ENCODE measurements around the gene ITPK1. TPM values are rescaled to one million over a fixed set of nuclear protein-coding genes. Genes with fewer than 3 reads are reported as not detected.

The ITPK1 gene
- polyA plus RNA-seq, 2 of the 4 experiments (the other 2 are of a cell fraction) = 46.2 to 47.0 TPM

GRCh38 chr14:92974541-92975345 lies 141.0 kb downstream of the ITPK1 start:
- no peak for FAIRE-seq

GRCh38 chr14:92973798-92974372 lies 141.8 kb downstream of the ITPK1 start:
- POLR2A ChIA-PET = no interaction called here
- no peak for DNase-seq (ENCODE audit: low read depth in 1 of 2, low spot score in 1 of 2)
- TF ChIP-seq NR3C1 (IDR thresholded peaks at IDR 0.05) = no peak
- TF ChIP-seq EHF (CRISPR knock-in tag; IDR thresholded peaks at IDR 0.05) = no peak
- TF ChIP-seq CBX8 (IDR thresholded peaks at IDR 0.05) = no peak
- no peak for TF ChIP-seq POLR2A (IDR thresholded peaks at IDR 0.05; ENCODE audit: low read length)
- no peak for TF ChIP-seq MAX (IDR thresholded peaks at IDR 0.05)
- no peak for TF ChIP-seq CTCF (IDR thresholded peaks at IDR 0.05)
- TF ChIP-seq EHMT2 (IDR thresholded peaks at IDR 0.05; ENCODE audit: low read depth) = no peak
- no peak for TF ChIP-seq KDM1A (IDR thresholded peaks at IDR 0.05; ENCODE audit: low read depth)
- no peak for TF ChIP-seq ELK1 (IDR thresholded peaks at IDR 0.05; ENCODE audit: low read depth, low read length)
- TF ChIP-seq ATOH8 (CRISPR knock-in tag; IDR thresholded peaks at IDR 0.05; ENCODE audit: low read depth) = no peak
- no peak for TF ChIP-seq RFX5 (IDR thresholded peaks at IDR 0.05)
- TF ChIP-seq CBX2 (IDR thresholded peaks at IDR 0.05; ENCODE audit: borderline replicate concordance, low read depth) = no peak
- no peak for TF ChIP-seq FOXS1 (CRISPR knock-in tag; IDR thresholded peaks at IDR 0.05)
- TF ChIP-seq FOSB (CRISPR knock-in tag; IDR thresholded peaks at IDR 0.05) = no peak

More at GRCh38 chr14:92974541-92975345, 141.0 kb downstream of the ITPK1 start:
- no peaks in the 10 kb centered on the region for H3K4me1 ChIP-seq
- CTCF ChIA-PET = interaction anchor here (1.0 to 2.0 kb wide), 3 partner anchors 23 to 139 kb away, joined by 3 to 10 read pairs (median 9); no protein-coding TSS in a partner anchor
- TF ChIP-seq TP53 (CRISPR knock-in tag; IDR thresholded peaks at IDR 0.05) (no peak), SMC3 (IDR thresholded peaks at IDR 0.05) (no peak), REST (IDR thresholded peaks at IDR 0.05) (no peak), NPAS2 (CRISPR knock-in tag; IDR thresholded peaks at IDR 0.05; ENCODE audit: borderline replicate concordance) (no peak), GATA3 (IDR thresholded peaks at IDR 0.05; ENCODE audit: borderline replicate concordance) (no peak), RNF2 (IDR thresholded peaks at IDR 0.05; ENCODE audit: borderline replicate concordance, low read depth) (no peak), HOXB5 (CRISPR knock-in tag; IDR thresholded peaks at IDR 0.05) (no peak), RARB (CRISPR knock-in tag; IDR thresholded peaks at IDR 0.05) (no peak), ELK1 (IDR thresholded peaks at IDR 0.05; ENCODE audit: low read depth, low read length) (no peak), BHLHE40 (IDR thresholded peaks at IDR 0.05; ENCODE audit: low read depth, low read length) (no peak), RAD21 (conservative IDR thresholded peaks at IDR 0.05 in 1 of 2, IDR thresholded peaks at IDR 0.05 in 1 of 2) (no peak), JUN (IDR thresholded peaks at IDR 0.05) (no peak), ZFP36 (IDR thresholded peaks at IDR 0.05; ENCODE audit: borderline replicate concordance, partially characterized antibody) (no peak), CBX2 (IDR thresholded peaks at IDR 0.05; ENCODE audit: borderline replicate concordance, low read depth) (no peak)
- POLR2A ChIA-PET = no interaction called here
- no peak for ATAC-seq
- WGBS (ENCODE audit: missing lambda C conversion rate) = 91% methylated on average over 16 of the region's 17 CpGs
- H3K4me2 ChIP-seq = no peak overlapping the region
- H3K9me3 ChIP-seq = peaks cover 29% of the 10 kb centered on the region
- H3K4me3 ChIP-seq = no peak overlapping the region
- H3K27ac ChIP-seq = no peak overlapping the region
- no peak for DNase-seq (ENCODE audit: low read depth in 1 of 2, low spot score in 1 of 2)

More at GRCh38 chr14:92973798-92974372, 141.8 kb downstream of the ITPK1 start:
- Histone ChIP-seq H3K4me1 (no peaks in the 10 kb centered on the region), H3K9me3 (peaks cover 23% of the 10 kb centered on the region), H3K4me2 (no peak overlapping the region), H3K27ac (no peak overlapping the region), H3K4me3 (no peak overlapping the region)
- CTCF ChIA-PET = interaction anchor here (1.0 to 2.0 kb wide), 4 partner anchors 22 to 431 kb away, joined by 3 to 10 read pairs (median 6); no protein-coding TSS in a partner anchor
- ATAC-seq = no peak
- WGBS (ENCODE audit: missing lambda C conversion rate) = 86% methylated on average over 9 of the region's 9 CpGs
- no peak for FAIRE-seq
